ENCODE results near the gene FAM168B. TPM values are rescaled to one million over a fixed set of nuclear protein-coding genes. Genes with fewer than 3 reads are reported as not detected.

The FAM168B gene
- total and polyA plus RNA-seq, 8 donors, result 63.3 to 99.6 (median 85.1) TPM

DNA sequence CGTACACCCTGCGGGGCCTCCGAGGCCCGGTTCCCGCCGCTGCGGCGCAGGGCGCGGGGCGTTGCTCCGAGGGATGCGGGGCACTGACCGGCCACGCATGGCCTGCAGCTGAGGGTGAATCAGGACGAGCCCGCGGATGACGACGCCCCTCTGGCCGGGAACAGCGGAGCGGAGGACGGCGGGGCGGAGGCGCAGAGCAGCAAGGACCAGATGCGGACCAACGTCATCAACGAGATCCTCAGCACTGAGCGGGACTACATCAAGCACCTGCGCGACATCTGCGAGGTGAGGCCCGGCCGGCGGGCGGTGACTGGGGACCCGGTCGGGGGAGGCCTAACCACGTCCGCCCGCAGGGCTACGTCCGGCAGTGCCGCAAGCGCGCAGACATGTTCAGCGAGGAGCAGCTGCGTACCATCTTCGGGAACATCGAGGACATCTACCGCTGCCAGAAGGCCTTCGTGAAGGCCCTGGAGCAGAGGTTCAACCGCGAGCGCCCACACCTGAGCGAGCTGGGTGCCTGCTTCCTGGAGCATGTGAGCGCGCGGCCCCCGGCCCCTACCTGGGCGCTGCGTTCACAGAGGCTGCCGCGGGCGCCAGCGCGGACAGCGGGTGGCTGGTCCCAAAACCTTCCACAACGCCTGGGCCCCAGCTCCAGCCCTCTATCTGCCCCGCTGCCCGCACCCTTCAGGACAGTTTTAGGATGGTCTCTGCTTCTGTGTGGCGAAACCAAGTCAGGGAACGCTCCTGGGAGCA, 53.2 kb downstream of the FAM168B start:
- DNase-seq, result peak in 2 of 4 donors; percentile 28 to 81
- Histone ChIP-seq H3K27ac (no peak overlapping the region), H3K4me1 (peaks cover 0 to 19% of the 10 kb centered on the region in 2 donors), H3K4me3 (no peak overlapping the region), H3K9me3 (no peaks in the 10 kb centered on the region), H3K27me3 (peaks cover 19 to 65% of the 10 kb centered on the region in 2 donors), H3K36me3 (no peaks in the 10 kb centered on the region)
- ATAC-seq, result no peak
- TF ChIP-seq, protein P1, sequence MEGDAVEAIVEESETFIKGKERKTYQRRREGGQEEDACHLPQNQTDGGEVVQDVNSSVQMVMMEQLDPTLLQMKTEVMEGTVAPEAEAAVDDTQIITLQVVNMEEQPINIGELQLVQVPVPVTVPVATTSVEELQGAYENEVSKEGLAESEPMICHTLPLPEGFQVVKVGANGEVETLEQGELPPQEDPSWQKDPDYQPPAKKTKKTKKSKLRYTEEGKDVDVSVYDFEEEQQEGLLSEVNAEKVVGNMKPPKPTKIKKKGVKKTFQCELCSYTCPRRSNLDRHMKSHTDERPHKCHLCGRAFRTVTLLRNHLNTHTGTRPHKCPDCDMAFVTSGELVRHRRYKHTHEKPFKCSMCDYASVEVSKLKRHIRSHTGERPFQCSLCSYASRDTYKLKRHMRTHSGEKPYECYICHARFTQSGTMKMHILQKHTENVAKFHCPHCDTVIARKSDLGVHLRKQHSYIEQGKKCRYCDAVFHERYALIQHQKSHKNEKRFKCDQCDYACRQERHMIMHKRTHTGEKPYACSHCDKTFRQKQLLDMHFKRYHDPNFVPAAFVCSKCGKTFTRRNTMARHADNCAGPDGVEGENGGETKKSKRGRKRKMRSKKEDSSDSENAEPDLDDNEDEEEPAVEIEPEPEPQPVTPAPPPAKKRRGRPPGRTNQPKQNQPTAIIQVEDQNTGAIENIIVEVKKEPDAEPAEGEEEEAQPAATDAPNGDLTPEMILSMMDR (IDR thresholded peaks at IDR 0.05), result no peak
- intact Hi-C loops (cut with DNase I), result no loop called here

DNA sequence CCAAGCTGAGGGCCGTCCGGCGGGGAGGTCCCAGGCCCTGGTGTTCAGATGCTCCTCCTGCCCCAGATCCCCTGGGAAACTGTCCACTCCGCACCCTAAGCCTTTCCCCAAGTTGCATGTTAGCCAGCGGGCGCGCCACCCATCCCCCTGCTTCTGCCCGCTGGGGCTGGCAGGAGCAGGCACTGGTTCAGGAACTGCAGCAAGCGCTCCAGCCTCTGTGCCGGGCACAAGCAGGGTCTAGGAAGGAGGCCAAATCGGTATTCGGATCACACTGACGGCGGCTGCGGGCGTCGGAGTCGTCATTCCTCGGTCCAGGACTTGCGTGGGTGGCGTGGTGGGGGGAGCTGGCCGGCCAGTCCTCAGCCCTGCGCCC, 53.7 kb downstream of the FAM168B start:
- ATAC-seq (no peak), DNase-seq (peak in 1 of 4 donors; percentile 12)
- TF ChIP-seq, protein P1 (IDR thresholded peaks at IDR 0.05), result no peak
- Histone ChIP-seq H3K9me3 (no peaks in the 10 kb centered on the region), H3K27me3 (peaks cover 20 to 70% of the 10 kb centered on the region in 2 donors), H3K4me1 (peaks cover 0 to 20% of the 10 kb centered on the region in 2 donors), H3K27ac (no peak overlapping the region), H3K4me3 (no peak overlapping the region), H3K36me3 (no peaks in the 10 kb centered on the region)
- intact Hi-C loops (cut with DNase I), result no loop called here

DNA sequence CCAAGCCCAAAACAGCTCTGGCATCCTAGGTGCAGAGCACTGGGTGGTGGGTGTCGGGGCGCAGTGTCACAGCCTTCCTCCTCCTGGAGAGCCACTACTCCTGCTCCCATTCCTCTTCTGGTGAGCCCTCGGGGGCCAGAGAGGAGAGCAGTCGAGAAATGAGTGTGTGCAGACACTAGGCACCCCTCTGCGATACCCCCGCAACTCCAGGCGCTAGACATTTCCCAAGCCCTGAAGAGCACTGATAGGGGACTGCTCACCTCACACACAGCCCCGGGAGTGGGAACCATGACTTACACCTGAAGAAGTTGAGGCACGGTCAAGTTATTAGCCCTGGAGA, 54.2 kb downstream of the FAM168B start:
- H3K4me1 ChIP-seq, result peaks cover 0 to 20% of the 10 kb centered on the region in 2 donors
- no peaks in the 10 kb centered on the region for H3K36me3 ChIP-seq
- no peaks in the 10 kb centered on the region for H3K9me3 ChIP-seq
- intact Hi-C loops (cut with DNase I), result no loop called here
- no peak overlapping the region for H3K27ac ChIP-seq
- no peak for ATAC-seq
- no peak overlapping the region for H3K4me3 ChIP-seq
- peaks cover 24 to 74% of the 10 kb centered on the region in 2 donors for H3K27me3 ChIP-seq
- DNase-seq, result peak in 1 of 4 donors; percentile 24
- TF ChIP-seq, protein P1 (IDR thresholded peaks at IDR 0.05), result no peak

DNA sequence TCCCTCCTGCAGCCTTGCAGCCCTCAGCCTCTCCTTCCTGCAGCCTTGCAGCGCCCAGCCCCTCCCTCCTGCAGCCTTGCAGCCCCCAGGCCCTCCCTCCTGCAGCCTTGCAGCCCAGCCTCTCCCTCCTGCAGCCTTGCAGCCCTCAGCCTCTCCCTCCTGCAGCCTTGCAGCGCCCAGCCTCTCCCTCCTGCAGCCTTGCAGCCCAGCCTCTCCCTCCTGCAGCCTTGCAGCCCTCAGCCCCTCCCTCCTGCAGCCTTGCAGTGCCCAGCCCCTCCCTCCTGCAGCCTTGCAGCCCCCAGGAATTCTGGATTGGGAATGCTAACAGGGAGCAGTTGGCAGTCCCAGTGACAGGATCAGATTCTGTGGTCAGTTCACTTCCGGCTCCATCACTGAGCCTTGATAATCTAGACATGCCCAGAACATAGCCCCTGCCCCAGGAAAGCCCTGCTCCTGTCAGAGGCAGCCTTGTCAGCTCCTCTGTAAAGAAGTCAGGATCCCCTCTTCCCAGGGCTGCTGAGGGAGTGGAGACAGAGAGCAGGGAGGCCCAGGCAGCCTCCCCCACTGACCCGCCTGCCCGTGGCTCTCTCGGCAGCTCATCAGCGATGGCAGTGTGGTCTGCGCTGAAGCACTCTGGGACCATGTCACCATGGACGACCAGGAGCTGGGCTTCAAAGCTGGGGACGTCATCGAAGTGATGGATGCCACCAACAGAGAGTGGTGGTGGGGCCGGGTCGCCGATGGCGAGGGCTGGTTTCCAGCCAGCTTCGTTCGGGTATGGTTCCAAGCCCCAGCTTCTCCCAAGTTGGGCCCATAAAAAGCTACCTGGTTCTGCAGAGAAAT, 54.8 kb downstream of the FAM168B start:
- ATAC-seq (no peak), DNase-seq (peak in 1 of 4 donors; percentile 19)
- Histone ChIP-seq H3K27ac (no peak overlapping the region), H3K9me3 (no peaks in the 10 kb centered on the region), H3K36me3 (no peaks in the 10 kb centered on the region), H3K4me3 (no peak overlapping the region), H3K27me3 (peaks cover 24 to 80% of the 10 kb centered on the region in 2 donors), H3K4me1 (peaks cover 0 to 20% of the 10 kb centered on the region in 2 donors)
- TF ChIP-seq, protein P1 (IDR thresholded peaks at IDR 0.05), result no peak
- intact Hi-C loops (cut with DNase I), result no loop called here
